ENCODE data around the gene KLHL22. TPM values are rescaled to one million over a fixed set of nuclear protein-coding genes. Genes with fewer than 3 reads are reported as not detected.
"Not testable (repeated sequence)": the region's sequence is repeated elsewhere in the genome, so short reads cannot be mapped to it uniquely, and the experiment has no call there.

KLHL22 gene
- total RNA-seq, 2 experiments from 2014 or later = 27.5 to 31.7 TPM

GRCh38 chr22:20455709-20456063 is 39.9 kb downstream of the KLHL22 start:
- no peak overlapping the region for H3K27ac Mint-ChIP-seq
- H3K36me3 Mint-ChIP-seq = peaks cover 7% of the 10 kb centered on the region
- H3K4me3 Mint-ChIP-seq = no peak overlapping the region
- CTCF ChIA-PET = interaction anchor here (1.0 to 5.4 kb wide), 12 partner anchors 12 to 299 kb away, joined by 3 to 84 read pairs (median 4); partner anchors contain the start of gene DGCR6L
- ATAC-seq (no peak), DNase-seq (no peak)
- H3K9me3 Mint-ChIP-seq (ENCODE audit: low read depth) = no peaks in the 10 kb centered on the region
- H3K27me3 Mint-ChIP-seq = no peaks in the 10 kb centered on the region
- H3K4me1 Mint-ChIP-seq = peaks cover 10% of the 10 kb centered on the region

GRCh38 chr22:20453222-20453621 is 42.4 kb downstream of the KLHL22 start:
- DNase-seq = no peak
- Mint-ChIP-seq H3K4me3 (no peak overlapping the region), H3K4me1 (peaks cover 14% of the 10 kb centered on the region), H3K9me3 (ENCODE audit: low read depth) (no peaks in the 10 kb centered on the region), H3K36me3 (peaks cover 7% of the 10 kb centered on the region), H3K27ac (no peak overlapping the region), H3K27me3 (no peaks in the 10 kb centered on the region)
- ATAC-seq = no peak
- CTCF ChIA-PET = interaction anchor here (1.4 to 5.4 kb wide), 2 partner anchors 35 to 118 kb away, joined by 4 to 84 read pairs; no protein-coding TSS in a partner anchor

GRCh38 chr22:20451920-20452319 is 43.7 kb downstream of the KLHL22 start:
- CTCF ChIA-PET = no interaction called here
- peaks cover 7% of the 10 kb centered on the region for H3K36me3 Mint-ChIP-seq
- no peak overlapping the region for H3K4me3 Mint-ChIP-seq
- no peak for ATAC-seq
- DNase-seq = no peak
- no peaks in the 10 kb centered on the region for H3K9me3 Mint-ChIP-seq (ENCODE audit: low read depth)
- peaks cover 14% of the 10 kb centered on the region for H3K4me1 Mint-ChIP-seq
- H3K27ac Mint-ChIP-seq = no peak overlapping the region
- no peaks in the 10 kb centered on the region for H3K27me3 Mint-ChIP-seq

GRCh38 chr22:20451129-20451778 is 44.3 kb downstream of the KLHL22 start:
- H3K27me3 Mint-ChIP-seq; H3K4me1 Mint-ChIP-seq; H3K36me3 Mint-ChIP-seq; ATAC-seq; H3K4me3 Mint-ChIP-seq; DNase-seq; H3K27ac Mint-ChIP-seq; H3K9me3 Mint-ChIP-seq (ENCODE audit: low read depth): not testable (repeated sequence)
- CTCF ChIA-PET = interaction anchor here (1.5 kb wide), 1 partner anchor 33 kb away, joined by 3 read pairs; no protein-coding TSS in a partner anchor

- H3K27ac Mint-ChIP-seq = no peak overlapping the region
- no peak for DNase-seq
- peaks cover 4% of the 10 kb centered on the region for H3K4me1 Mint-ChIP-seq
- no peak for ATAC-seq
- CTCF ChIA-PET = interaction anchor here (1.5 kb wide), 1 partner anchor 33 kb away, joined by 3 read pairs; no protein-coding TSS in a partner anchor
- H3K4me3 Mint-ChIP-seq = no peak overlapping the region
- H3K36me3 Mint-ChIP-seq = peaks cover 5% of the 10 kb centered on the region
- no peaks in the 10 kb centered on the region for H3K27me3 Mint-ChIP-seq
- H3K9me3 Mint-ChIP-seq (ENCODE audit: low read depth) = no peaks in the 10 kb centered on the region
Measured at GRCh38 chr22:20450551-20450906, 45.1 kb downstream of the KLHL22 start.

- H3K27me3 Mint-ChIP-seq = no peaks in the 10 kb centered on the region
- DNase-seq (no peak), ATAC-seq (no peak)
- H3K36me3 Mint-ChIP-seq = peaks cover 4% of the 10 kb centered on the region
- no peak overlapping the region for H3K4me3 Mint-ChIP-seq
- peaks cover 4% of the 10 kb centered on the region for H3K4me1 Mint-ChIP-seq
- no peaks in the 10 kb centered on the region for H3K9me3 Mint-ChIP-seq (ENCODE audit: low read depth)
- CTCF ChIA-PET = interaction anchor here (0.6 to 1.5 kb wide), 2 partner anchors 11 to 32 kb away, joined by 3 read pairs; no protein-coding TSS in a partner anchor
- H3K27ac Mint-ChIP-seq = no peak overlapping the region
Measured at GRCh38 chr22:20449819-20450550, 45.6 kb downstream of the KLHL22 start.

- CTCF ChIA-PET = interaction anchor here (1.5 kb wide), 1 partner anchor 30 kb away, joined by 10 read pairs; no protein-coding TSS in a partner anchor
Measured at GRCh38 chr22:20448630-20449029, 47.0 kb downstream of the KLHL22 start.

GRCh38 chr22:20446383-20446970 is 49.1 kb downstream of the KLHL22 start:
- ATAC-seq = no peak
- no peak for DNase-seq
- Mint-ChIP-seq H3K27ac (no peak overlapping the region), H3K4me3 (no peak overlapping the region), H3K4me1 (peaks cover 4% of the 10 kb centered on the region), H3K9me3 (ENCODE audit: low read depth) (no peaks in the 10 kb centered on the region), H3K36me3 (peaks cover 4% of the 10 kb centered on the region), H3K27me3 (no peaks in the 10 kb centered on the region)
- CTCF ChIA-PET = interaction anchor here (0.7 kb wide), 1 partner anchor 21 kb away, joined by 4 read pairs; no protein-coding TSS in a partner anchor

More at GRCh38 chr22:20448630-20449029, 47.0 kb downstream of the KLHL22 start:
- peaks cover 4% of the 10 kb centered on the region for H3K4me1 Mint-ChIP-seq
- peaks cover 4% of the 10 kb centered on the region for H3K36me3 Mint-ChIP-seq
- DNase-seq (no peak), ATAC-seq (no peak)
- H3K4me3 Mint-ChIP-seq = no peak overlapping the region
- no peak overlapping the region for H3K27ac Mint-ChIP-seq
- no peaks in the 10 kb centered on the region for H3K27me3 Mint-ChIP-seq
- no peaks in the 10 kb centered on the region for H3K9me3 Mint-ChIP-seq (ENCODE audit: low read depth)

- Mint-ChIP-seq H3K4me1 (no peaks in the 10 kb centered on the region), H3K36me3 (peaks cover 4% of the 10 kb centered on the region), H3K27me3 (peaks cover 3% of the 10 kb centered on the region), H3K4me3 (no peak overlapping the region), H3K9me3 (ENCODE audit: low read depth) (no peaks in the 10 kb centered on the region), H3K27ac (peak overlapping the region; percentile 24)
- CTCF ChIA-PET = interaction anchor here (0.7 to 1.3 kb wide), 4 partner anchors 9 to 26 kb away, joined by 3 to 8 read pairs (median 4); no protein-coding TSS in a partner anchor
- DNase-seq (no peak), ATAC-seq (no peak)
Measured at GRCh38 chr22:20444325-20444724, 51.3 kb downstream of the KLHL22 start.

- Mint-ChIP-seq H3K9me3 (ENCODE audit: low read depth) (no peaks in the 10 kb centered on the region), H3K4me1 (no peaks in the 10 kb centered on the region), H3K27me3 (peaks cover 11% of the 10 kb centered on the region), H3K4me3 (no peak overlapping the region), H3K27ac (no peak overlapping the region), H3K36me3 (peaks cover 4% of the 10 kb centered on the region)
- CTCF ChIA-PET = interaction anchor here (1.3 kb wide), 1 partner anchor 14 kb away, joined by 3 read pairs; no protein-coding TSS in a partner anchor
- ATAC-seq (no peak), DNase-seq (no peak)
Measured at GRCh38 chr22:20442485-20443284, 52.9 kb downstream of the KLHL22 start.

- H3K4me1 Mint-ChIP-seq = peaks cover 4% of the 10 kb centered on the region
- H3K9me3 Mint-ChIP-seq (ENCODE audit: low read depth) = no peaks in the 10 kb centered on the region
- H3K27ac Mint-ChIP-seq = no peak overlapping the region
- DNase-seq (no peak), ATAC-seq (no peak)
- H3K27me3 Mint-ChIP-seq = peaks cover 17% of the 10 kb centered on the region
- peaks cover 4% of the 10 kb centered on the region for H3K36me3 Mint-ChIP-seq
- CTCF ChIA-PET = interaction anchor here (0.9 to 1.4 kb wide), 3 partner anchors 11 to 23 kb away, joined by 3 to 4 read pairs (median 3); no protein-coding TSS in a partner anchor
- H3K4me3 Mint-ChIP-seq = no peak overlapping the region
Measured at GRCh38 chr22:20441631-20442484, 53.7 kb downstream of the KLHL22 start.

All from activated CD8-positive, alpha-beta memory T cell treated with anti-CD3 and anti-CD28 coated beads, Interleukin-2, amount 10 ng/mL, durations not matched to agents 7 days and 5 days (primary cell).